HG03280 (cell line): Measurements from ENCODE around the gene ASGR1.
"Not testable (repeated sequence)": the region's sequence is repeated elsewhere in the genome, so short reads cannot be mapped to it uniquely, and the experiment has no call there.

Source experiments
- ATAC-seq: cut with Tn5 transposase; IDR thresholded peaks from one replicate; pipeline ENCODE4 v1.9.1; 2021; ENCODE audit warnings: mild to moderate bottlenecking, moderate library complexity; ENCODE audit not compliant: unreplicated experiment

Gene ASGR1

DNA sequence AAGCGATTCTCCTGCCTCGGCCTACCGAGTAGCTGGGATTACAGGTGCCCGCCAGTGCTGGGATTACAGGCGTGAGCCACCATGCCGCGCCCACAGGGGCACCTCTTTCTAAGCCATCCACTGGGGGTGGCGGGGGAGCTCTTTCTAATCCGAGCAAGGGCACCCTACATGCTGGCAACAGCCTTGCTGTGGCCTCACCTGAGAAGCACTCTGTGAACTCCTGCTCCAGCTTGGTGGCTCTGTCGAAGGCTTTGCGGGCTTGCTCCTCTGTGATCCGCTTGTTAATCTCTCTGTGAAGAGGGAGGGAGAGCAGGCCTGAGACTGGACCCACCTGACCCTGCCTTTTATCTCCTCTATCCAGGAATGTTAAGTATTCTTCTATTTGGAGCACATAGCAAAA, 11.9 kb upstream of the ASGR1 start:
- no peak for ATAC-seq

DNA sequence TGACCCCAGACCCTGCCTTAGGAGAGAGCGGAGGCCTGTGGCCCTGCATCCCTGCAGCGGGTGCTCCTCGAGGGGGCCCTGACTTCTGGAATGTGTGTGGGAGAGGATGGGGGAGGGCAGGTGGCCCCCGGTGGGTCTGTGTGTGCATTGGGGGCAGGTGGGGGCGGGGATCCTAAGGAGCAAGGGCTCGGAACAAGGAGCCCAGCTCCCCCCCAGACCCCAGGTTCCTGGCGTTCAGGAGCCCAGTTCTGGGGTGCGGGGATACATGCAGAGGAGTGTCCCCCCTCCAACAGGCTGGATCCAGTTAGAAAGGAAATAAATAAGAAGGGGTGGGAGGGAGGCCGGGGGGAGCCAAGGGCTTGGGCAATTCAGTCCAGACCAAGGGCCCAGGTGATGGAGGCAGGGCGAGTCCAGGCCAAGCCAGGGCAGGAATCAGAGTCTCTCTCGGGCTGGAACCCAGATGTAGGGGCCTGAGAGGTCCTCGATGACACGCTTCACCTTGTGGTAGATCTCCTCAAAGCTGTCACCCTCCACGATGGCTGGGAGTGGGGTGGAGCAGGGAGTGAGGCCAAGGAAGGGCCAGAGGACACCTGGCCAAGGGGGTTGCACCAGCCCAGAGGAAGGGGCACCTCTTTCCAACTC, 11.2 kb upstream of the ASGR1 start:
- ATAC-seq = no peak

DNA sequence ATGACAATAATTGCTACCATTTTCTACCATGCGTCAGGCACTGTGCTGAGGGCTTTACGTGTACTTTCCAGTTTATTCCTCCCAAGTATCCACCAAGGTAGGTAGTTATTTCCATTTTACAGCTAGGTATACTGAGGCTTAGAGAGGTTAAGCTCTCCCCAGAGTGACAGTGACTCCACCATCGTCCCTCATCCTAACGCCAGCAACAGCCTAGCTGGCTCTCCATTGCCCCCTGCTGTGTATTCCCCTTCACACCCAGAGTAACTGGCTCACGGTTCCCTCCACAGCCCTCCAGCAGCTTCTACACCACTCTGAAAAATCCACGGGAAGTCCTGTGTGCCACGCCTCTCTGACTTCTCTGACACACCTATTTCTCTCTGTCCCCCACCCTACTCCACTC, 7.1 kb upstream of the ASGR1 start:
- no peak for ATAC-seq

DNA sequence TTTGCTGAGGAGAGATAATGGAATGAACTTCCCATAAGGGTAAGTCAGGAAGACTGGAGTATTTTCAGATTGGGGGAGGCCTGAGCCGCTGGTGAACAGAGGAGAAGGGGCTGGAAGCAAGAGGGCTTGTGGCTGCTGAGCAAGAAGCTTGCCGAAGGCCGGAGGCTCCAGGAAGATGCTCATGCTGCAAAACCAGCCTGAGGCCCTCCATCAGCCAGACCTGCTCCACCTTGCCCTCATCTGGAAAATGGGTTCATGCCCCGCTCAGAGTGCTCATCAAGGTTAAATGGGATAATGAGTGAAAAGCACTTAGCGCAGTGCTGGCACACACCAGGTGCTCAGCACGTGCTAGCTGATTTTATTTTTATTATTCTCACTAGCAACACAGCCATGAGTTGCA, 5.5 kb upstream of the ASGR1 start:
- no peak for ATAC-seq

DNA sequence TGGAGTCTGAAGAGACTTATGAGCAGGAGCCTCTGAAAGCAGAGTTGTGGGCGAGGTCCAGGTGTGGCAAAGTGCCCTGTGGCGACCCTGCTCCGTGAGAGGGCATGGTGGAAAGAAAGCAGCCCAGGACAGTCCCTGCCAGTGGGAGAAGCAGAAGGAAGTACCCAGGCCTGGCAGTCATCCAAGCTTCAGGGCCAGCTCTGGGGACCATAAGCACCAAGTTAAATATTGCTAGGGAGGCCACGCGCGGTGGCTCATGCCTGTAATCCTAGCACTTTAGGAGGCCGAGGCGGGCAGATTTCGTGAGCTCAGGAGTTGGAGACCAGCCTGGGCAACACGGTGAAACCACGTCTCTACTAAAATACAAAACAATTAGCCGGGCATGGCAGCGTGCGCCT, 4.9 kb upstream of the ASGR1 start:
- ATAC-seq = no peak

DNA sequence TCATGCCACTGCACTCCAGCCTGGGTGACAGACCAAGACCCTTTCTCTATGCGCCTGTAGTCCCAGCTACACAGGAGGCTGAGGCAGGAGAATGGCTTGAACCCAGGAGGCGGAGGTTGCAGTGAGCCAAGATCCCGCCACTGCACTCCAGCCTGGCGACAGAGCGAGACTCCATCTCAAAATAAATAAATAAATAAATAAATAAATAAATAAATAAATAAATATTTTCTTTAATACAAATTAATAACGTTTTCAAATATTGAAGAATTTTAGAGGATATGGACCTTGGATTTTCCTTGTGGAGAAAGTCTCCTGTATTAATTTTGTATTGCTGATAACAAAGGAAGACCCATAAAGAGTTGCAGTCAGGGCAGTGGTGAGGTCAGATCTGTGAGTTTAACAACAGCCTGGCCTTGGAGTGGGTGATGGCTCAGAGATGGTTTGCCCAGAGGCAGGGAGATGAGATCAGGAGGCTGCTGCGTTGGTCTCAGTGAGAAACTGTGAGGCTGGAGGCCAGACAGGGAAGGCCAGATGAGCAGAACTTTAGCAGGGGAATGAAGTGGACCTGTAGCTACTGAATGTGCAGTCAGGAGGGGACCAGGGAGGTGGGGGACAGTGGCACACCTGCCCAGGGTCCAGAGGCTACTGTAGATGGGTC, 4.4 kb upstream of the ASGR1 start:
- ATAC-seq = no peak

DNA sequence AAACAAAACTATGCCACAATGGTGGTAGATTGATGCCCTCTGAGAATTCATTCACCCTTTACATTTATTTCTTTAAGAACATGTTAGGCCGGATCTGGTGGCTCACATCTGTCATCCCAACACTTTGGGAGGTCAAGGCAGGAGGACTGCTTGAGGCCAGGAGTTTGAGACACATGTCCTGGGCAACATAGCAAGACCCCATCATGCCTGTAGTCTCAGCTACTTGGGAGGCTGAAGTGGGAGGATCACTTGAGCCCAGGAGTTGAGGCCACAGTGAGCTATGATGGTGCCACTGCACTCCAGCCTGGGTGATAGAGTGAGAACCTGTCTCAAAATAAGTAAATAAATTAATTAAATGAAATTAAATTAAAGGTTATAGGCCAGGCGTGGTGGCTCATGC, 2.9 kb upstream of the ASGR1 start:
- ATAC-seq = not testable (repeated sequence)

DNA sequence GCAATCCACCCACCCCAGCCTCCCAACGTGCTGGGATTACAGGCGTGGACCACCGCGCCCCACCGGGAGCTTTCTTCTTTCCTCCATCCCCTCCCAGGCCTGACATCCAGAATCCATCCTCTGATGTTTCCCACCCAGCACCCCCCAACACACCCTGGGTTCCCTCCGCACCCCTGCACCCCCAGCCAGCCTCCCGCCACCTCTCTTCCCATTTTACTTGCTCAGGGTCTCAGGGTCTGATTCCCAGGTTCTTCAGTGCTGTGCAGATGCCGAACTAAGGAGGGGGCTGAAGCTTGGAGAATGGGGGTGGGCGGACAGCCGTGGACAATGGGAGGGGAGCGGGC, 225 bp downstream of the ASGR1 start:
- no peak for ATAC-seq

DNA sequence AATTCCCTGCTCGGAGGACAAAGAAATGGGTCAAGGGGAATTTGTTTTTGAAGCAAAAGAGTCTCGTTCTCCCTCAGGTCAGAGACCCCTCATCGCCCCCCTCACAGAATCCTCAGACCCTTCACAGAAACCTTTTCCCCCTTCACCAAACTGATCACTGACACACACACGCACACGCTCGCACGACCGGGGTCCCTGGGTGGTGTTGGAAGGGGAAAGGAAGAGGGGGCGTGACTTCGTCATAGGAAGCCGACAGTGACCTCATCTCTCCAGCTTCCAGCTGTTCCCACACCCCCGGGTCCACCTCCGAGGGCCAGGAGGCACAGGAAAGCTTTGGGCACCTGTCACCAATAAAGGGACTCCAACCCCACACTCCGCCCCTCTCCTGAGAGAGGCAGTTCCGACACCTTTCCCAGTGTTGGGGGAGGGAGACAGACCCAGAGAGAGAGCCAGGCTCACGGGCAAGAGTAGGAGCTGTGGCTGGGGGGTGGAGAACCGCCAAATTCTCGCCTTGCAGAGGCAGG, 1.2 kb downstream of the ASGR1 start:
- no peak for ATAC-seq

DNA sequence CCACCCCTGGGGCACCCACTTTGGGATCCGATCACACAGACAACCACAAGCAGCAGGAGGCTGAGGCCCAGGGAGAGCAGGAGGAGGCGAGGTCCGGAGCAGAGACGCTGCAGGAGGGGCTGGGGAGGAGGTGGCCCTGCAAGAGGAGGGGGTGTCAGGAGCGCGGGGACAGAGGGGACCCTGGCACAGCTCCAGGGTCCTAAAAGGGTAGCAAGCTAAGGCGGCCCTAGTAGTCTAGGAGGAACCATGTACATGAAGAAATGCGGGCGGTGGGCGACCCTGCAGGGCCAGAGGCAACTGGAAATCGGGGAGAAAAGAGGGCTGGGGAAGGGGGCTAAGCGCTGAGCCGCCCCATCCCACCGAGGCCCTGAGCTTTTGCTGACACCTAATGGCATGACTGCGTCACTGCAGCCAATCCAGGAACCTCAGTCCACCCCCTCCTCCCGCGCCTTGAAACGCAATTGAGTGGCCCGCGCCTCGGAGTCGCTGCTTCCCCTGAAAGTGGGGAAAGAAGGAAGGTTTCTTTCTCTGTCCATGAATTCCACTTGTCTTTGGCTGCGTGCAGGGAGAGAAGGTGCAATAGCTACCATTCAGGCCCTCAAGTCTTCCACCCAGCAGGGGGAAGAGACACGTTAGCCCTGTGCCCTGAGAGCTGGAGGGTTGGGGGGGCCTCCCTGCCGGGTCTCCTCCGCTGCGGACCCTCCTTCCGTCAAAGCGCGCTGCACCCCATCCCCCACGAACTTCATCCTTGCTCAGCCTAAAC, 1.8 kb downstream of the ASGR1 start:
- no peak for ATAC-seq

DNA sequence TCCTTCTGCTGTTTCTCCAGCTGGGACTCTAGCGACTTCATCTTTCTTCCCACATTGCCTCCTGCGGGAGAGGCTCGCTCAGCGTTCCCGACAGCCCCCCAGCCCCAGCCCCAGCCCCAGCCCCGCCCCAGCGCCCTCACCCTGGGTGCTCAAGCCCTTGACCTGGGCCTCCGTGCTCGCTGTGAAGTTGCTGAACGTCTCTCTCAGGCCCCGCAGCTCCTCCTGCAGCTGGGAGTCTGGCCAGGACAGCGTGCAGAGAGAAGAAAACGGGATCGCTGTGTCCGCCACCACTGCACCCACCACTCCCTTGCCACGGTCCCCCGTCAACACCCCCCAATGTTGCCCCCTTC, 2.4 kb downstream of the ASGR1 start:
- no peak for ATAC-seq

DNA sequence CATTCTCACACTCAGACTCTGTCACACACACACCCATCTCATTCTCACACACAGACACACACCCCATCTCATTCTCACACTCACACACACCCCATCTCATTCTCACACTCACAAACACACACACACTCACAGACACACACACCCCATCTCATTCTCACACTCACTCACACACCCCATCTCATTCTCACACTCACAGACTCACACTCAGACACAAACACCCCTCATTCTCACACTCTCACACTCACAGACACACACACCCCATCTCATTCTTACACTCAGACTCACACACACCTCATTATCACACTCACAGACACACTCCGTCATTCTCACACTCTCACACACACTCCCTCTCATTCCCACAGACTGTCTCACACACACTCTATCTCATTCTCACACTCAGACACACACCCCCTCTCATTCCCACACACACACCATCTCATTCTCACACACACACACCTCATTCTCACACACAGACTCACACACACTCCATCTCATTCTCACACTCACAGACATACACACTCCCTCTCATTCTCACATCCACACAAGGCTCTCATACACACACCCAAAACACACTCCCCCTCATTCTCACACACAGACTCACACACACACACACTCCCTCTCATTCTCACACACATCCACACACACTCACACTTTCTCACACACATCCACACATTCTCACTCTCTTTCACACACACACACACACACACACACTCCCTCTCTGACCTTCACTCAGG, 2.9 kb downstream of the ASGR1 start:
- no peak for ATAC-seq

DNA sequence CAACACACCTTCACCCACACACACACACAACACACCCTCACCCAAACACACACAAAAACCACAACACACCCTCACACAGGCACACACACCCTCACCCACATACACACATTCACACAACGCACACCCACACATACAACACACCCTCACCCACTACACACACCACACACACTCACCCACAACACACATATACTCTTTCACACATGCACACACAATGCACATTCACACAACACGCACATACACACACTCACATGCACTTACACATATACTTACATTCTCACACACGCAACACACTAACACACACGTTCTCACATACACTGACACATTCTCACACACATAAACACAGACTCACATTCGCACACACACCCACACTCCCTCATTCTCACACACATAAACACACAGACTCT, 3.8 kb downstream of the ASGR1 start:
- no peak for ATAC-seq

DNA sequence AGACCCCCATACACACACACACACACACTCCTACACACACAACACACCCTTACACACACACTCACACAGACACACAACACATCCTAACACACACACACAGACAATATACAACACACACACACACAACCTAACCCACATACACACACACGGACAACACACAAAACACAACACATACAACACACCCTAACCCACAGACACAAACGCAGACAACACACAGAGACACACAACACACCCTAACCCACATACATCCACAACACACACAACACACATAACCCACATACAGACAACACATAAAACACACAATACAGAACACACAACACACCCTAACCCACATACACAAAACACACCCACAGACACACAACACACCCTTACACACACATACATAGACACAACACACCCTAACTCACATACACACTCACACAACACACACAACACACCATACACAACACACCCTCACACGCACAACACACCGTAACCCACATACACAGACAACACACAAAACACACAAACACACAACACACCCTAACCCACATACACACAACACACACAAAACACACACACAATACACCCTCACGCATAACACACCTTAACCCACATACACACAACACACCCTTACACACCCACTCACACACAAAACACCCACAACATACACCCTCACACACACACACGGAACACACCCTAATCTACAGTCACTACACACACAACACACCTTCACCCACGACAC, 4.4 kb downstream of the ASGR1 start:
- no peak for ATAC-seq

DNA sequence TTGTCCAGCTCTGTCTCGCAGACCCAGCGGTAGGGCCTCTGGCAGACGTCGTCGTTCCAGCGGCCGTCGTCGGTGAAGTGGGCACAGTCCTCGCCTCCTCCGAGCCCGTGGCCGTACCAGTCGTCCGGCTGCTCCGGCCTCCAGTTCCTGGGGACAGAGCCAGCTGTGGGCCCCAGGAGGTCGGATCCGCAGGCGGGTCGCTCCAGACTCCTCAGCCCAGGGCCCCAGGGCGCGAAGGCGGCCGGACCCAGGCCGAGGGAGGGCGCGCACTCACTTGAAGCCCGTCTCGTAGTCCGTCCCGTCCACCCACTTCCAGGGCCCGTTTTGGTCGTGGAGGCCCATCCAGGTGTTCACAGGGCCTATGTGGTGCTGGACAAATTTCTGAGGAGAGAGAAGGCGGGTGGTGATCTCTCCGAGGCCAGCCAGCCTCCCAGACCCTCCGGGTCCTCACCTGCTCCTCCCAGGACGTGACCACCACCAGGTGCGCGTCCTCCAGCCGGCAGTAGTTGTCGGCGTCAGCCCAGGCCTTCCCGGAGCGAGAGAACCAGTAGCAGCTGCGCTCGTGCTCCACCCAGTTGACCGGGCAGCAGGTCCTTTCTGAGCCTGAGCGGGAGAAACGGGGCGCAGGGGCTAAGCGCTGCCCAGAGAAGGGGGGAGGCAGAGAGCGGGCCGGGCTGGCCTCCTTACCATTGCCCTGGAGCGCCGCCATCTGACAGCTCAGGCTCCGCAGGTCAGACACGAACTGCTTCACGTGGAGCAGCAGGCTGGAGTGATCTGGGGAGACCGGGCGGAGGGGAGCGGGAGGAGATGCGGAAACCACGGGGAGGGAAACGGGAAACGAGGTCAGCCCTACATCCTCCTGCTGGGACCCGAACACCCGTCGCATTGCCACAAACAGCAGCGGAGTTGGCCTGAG, 5.2 kb downstream of the ASGR1 start:
- ATAC-seq = no peak

DNA sequence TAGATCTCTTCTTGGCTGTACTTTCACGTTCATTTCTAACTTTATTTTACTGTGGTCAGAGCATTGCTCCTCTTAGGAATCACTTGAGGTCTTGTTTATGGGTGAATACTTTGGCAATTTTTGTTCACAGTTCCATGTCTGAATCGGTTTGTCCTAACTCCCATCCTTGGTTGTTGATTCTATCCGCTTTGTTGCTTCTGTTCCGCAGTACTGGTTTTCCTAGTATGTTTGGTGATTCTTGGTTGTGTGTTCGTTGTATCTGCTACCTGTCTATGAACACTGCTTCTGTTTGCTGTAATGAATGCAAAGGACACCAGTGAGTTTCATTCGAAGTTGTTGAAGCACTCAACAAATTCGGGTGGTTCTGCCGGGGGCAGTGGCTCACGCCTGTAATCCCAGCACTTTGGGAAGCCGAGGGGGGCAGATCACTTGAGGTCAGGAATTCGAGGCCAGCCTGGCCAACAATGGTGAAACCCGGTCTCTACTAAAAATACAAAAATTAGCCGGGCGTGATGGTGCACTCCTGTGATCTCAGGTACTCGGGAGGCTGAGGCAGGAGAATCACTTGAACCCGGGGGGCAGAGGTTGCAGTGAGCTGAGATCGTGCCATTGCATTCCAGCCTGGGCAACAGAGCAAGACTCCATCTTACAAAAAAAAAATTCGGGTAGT, 6.5 kb downstream of the ASGR1 start:
- not testable (repeated sequence) for ATAC-seq

DNA sequence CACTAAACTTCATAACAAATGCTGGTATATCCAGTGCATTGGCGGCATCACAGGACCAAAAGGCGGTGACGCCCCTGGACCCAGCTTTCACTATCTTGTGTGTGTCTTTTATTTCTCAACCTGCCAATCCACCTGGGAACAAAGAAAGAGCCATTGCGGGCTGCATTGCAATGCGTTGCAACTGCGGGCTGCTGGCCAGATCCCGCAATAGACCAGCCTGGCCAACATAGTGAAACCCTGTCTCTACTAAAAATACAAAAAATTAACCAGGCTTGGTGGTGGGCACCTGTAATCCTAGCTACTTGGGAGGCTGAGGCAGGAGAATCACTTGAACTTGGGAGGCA, 9.6 kb downstream of the ASGR1 start:
- ATAC-seq = not testable (repeated sequence)

DNA sequence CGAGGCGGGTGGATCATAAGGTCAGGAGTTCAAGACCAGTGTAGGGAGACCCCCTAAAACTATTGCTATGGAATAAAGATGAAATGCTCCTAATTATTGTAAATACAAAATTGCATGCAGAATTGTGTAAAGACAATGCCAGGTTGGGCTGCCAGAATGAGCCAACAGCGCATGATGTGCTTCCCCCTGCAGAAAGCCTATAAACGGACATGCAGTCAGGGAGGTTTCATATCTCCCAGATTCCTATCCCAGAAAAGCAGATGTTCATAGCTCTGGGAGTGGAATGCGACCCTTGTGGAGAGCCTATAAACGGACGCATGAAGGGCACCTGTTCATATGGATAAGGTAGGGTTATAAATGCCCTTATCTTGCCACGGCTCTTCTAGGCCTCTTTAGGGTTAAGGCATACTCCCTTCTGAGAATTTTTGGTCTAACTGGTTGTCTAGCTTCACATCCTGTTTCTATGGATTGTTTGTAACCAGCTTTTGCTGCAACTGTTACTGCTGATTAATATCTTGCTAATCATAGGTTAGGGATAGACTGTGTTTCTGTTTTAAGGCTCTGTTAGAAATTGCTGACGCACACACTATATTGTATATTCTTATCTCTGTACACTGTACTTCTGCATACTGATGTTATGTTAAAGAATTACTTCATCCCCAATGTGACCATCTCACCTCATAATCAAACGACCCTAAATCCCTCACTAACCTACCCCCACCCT, 10.2 kb downstream of the ASGR1 start:
- ATAC-seq = not testable (repeated sequence)

DNA sequence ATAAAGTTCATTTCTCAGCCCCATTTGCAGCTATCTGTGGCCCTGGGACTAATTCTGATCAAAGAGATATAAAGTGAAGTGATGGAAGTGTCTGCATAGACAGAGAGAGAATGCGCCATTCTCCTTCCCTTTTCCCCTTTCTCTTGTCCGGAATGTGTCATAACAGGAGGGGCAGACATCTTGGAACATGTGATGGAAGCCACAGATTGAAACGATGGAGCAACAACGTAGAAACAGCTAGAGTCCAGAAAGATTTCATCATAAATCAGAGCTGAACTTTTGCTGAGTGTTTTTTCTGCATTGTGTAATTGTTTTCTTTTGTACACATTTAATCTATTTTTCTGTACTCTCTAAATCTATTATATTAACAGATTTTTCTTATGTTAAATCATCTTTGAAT, 11.3 kb downstream of the ASGR1 start:
- no peak for ATAC-seq
